Ovary (tissue), 3 donors: ENCODE results near the gene WDR53.

ENCODE experiments used
- POLR2A ChIP-seq: fragments of 450-650 bp; IDR thresholded peaks from one replicate; pipeline ENCODE4 v1.6.1; 2017; ENCODE audit warnings: antibody characterized with exemption, mild to moderate bottlenecking, moderate library complexity
- TF ChIP-seq, protein P1 (sequence below), 3 donors: fragments of 450-650 bp in 2 of 3; fragments of 200-600 bp in 1 of 3; IDR thresholded peaks; one replicate each; pipeline versions ENCODE4 v1.5.1 to v1.8.0; 2016 to 2022; ENCODE audit warnings: antibody characterized with exemption in 3 of 3, mild to moderate bottlenecking in 1 of 3
- donor health status: DM: no; HTN: no; CAD: no.

DNA sequence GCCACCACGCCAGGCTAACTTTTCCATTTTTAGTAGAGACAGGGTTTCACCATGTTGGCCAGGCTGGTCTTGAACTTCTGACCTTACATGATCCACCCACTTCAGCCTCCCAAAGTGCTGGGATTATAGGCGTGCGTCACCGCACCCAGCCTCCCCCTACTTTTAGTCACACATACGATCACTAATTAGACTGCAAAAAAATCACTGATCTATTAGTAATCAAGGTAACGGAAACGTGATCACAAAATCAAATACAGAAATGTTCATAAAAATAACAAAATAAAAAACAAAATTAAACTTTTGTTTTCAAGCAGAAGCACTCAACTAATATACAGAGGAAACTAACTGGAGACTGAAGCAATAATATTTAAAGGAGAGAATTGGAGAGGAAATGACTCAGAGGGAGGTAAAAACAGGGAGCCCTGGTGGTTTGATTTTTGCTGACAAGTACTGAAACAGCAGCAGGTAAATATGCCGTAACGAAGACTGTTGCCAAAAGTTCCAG lies 4.6 kb downstream of the WDR53 start:
- TF ChIP-seq, protein P1, sequence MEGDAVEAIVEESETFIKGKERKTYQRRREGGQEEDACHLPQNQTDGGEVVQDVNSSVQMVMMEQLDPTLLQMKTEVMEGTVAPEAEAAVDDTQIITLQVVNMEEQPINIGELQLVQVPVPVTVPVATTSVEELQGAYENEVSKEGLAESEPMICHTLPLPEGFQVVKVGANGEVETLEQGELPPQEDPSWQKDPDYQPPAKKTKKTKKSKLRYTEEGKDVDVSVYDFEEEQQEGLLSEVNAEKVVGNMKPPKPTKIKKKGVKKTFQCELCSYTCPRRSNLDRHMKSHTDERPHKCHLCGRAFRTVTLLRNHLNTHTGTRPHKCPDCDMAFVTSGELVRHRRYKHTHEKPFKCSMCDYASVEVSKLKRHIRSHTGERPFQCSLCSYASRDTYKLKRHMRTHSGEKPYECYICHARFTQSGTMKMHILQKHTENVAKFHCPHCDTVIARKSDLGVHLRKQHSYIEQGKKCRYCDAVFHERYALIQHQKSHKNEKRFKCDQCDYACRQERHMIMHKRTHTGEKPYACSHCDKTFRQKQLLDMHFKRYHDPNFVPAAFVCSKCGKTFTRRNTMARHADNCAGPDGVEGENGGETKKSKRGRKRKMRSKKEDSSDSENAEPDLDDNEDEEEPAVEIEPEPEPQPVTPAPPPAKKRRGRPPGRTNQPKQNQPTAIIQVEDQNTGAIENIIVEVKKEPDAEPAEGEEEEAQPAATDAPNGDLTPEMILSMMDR (IDR thresholded peaks at IDR 0.05) = no peak
- no peak for TF ChIP-seq POLR2A
